Stimulated activated CD4-positive, alpha-beta T cell treated with anti-CD3 and anti-CD28 coated beads, Interleukin-4, amount 100 ng/mL, for 24 hours (primary cell): ENCODE measurements around the gene UHRF2.
"Not testable (repeated sequence)": the region's sequence is repeated elsewhere in the genome, so short reads cannot be mapped to it uniquely, and the experiment has no call there.

Experiments used
- DNase-seq: peaks from one replicate; pipeline ENCODE4 v3.0.0-alpha.2; 2020

The UHRF2 gene

GRCh38 chr9:6495466-6495865 lies 82.5 kb downstream of the UHRF2 start:
- DNase-seq, result no peak

DNA sequence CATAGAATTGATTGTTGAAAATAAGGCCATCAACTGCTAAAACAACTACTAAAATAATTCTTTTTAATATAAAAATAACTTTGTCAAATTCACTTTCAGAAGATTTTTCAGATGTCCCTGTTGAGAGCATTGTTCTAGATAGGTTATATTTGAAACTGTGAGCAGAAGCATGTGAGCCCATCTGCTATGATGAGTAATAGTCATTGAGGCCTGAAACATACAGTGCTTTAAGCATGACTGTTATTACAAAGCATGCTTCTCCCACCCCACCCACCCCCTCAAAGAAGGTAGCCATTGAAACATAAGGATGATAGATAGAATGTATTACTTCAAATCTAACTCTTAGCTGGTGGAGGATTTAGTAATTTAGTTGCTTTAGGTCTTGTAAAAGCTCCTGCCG lies 86.0 kb downstream of the UHRF2 start:
- no peak for DNase-seq

GRCh38 chr9:6501526-6502210 lies 88.7 kb downstream of the UHRF2 start:
- no peak for DNase-seq

GRCh38 chr9:6502399-6502798 lies 89.4 kb downstream of the UHRF2 start:
- DNase-seq, result no peak

DNA sequence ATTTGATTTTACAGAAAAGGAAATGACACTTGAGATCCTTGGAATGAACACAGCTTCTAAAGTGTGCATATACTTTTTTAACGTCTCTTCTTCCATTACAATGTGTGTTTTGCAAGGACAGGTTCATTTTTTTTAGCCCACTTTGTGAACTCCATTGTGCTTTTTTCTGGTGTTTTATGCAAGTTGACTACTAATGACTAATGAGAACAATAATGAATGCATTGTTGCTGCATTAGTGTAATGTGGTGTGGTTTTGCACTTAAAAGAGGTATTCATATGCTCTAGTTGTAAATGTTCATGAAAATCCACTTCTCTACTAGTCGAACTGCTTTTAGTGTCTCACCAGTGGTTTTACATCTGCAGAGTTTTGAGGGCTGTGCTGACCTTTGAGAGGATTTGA lies 93.6 kb downstream of the UHRF2 start:
- DNase-seq, result no peak

GRCh38 chr9:6512085-6512657 lies 99.2 kb downstream of the UHRF2 start:
- no peak for DNase-seq

DNA sequence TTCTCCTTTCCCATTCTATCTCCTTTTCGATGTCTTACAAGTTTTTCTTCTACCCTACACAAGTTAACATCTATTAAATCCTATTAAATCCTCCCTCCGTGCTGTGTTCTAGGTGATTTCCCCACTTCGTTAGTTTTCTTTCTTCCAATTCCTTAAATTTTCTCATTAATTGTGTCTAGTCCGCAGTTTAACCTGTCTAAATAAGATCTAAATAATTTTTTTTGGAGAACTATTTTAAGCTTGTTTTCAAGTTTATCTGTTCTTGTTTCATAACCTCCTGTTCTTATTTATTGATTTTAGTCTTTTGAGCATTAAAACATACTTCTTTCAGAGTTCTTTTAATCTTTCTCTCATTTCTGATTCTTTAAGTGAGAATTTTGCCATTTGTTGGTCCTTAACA lies 109.3 kb downstream of the UHRF2 start:
- no peak for DNase-seq

- no peak for DNase-seq
Measured at GRCh38 chr9:6525326-6526045, 112.5 kb downstream of the UHRF2 start.

GRCh38 chr9:6535594-6535993 lies 122.6 kb downstream of the UHRF2 start:
- DNase-seq, result no peak

GRCh38 chr9:6538666-6539071 lies 125.7 kb downstream of the UHRF2 start:
- DNase-seq, result no peak

DNA sequence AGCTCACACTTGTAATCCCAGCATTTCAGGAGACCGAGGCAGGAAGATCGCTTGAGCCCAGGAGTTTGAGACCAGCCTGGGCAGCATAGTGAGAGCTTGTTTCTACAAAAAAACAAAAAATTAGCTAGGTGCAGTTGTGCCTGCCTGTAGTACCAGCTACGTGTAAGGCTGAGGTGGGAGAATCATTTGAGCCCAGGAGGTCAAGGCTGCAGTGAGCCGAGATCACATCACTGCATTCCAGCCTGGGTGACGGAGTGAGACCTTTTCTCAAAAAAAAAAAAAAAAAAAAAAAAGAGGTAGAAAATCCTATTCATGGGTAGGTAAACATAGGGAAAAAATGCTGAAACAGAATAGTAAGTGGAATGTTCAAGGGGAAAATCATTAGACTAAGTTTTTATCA lies 129.6 kb downstream of the UHRF2 start:
- not testable (repeated sequence) for DNase-seq

- no peak for DNase-seq
Measured at GRCh38 chr9:6543204-6543603, 130.2 kb downstream of the UHRF2 start.

- DNase-seq, result no peak
Measured at GRCh38 chr9:6545017-6545691, 132.2 kb downstream of the UHRF2 start.

GRCh38 chr9:6549106-6549800 lies 136.3 kb downstream of the UHRF2 start:
- DNase-seq, result no peak

- no peak for DNase-seq
Measured at GRCh38 chr9:6551136-6551535, 138.1 kb downstream of the UHRF2 start.

- no peak for DNase-seq
Measured at GRCh38 chr9:6552033-6552432, 139.0 kb downstream of the UHRF2 start.

DNA sequence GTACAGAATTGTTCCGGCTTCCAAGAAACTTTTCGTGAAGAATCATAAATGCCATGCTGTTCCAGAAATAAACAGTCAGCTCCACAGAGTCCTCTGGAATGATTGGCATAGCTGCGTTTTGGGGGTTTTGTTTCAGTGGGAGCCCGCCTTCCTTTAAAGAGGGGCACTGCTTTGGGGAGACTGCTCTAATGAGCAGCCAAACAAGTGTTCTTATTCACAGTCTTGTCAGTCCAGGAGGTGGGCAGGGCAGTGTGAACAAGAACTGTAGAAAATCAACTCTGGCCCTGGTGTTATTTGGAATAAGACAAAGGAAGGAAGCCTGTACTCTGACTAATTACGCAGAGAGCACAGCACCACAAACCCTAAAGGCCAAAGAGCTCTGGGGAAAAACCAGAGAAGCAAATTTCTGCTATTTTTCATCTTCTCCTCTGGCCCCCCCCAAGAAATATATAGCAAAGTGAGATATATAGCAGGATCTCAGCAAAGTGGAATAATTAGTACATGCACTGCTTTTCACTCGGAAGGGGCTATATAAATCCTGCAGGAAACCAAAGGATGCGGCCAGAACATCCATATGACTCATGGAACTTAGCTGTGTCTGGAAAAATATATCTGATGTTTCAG lies 139.6 kb downstream of the UHRF2 start:
- no peak for DNase-seq

- DNase-seq, result no peak
Measured at GRCh38 chr9:6553866-6554265, 140.9 kb downstream of the UHRF2 start.
